Endothelial cell of hepatic sinusoid (primary cell): ENCODE measurements around the gene AK8.

Source experiments
- in situ Hi-C: cut with HindIII; loops from 2 replicates; pipeline ENCODE4 v1.10.0; 2017; ENCODE audit warnings: low sequenced_read_pairs

AK8 gene

DNA sequence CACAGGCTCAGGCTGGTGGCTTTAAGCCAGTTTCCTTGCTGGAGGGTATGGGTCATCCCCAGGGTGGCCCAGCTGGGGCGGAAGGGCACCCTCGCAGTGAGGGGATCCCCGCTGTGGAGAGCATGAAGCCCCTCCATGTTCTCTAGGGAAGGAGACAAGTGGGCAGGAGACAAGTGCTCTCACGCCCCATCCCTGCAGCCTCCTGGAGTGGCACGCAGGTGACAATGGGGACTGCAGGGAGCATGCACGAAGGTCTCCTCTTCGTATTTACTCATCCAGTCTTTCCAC lies 124.5 kb downstream of the AK8 start:
- in situ Hi-C loops: no loop called here

DNA sequence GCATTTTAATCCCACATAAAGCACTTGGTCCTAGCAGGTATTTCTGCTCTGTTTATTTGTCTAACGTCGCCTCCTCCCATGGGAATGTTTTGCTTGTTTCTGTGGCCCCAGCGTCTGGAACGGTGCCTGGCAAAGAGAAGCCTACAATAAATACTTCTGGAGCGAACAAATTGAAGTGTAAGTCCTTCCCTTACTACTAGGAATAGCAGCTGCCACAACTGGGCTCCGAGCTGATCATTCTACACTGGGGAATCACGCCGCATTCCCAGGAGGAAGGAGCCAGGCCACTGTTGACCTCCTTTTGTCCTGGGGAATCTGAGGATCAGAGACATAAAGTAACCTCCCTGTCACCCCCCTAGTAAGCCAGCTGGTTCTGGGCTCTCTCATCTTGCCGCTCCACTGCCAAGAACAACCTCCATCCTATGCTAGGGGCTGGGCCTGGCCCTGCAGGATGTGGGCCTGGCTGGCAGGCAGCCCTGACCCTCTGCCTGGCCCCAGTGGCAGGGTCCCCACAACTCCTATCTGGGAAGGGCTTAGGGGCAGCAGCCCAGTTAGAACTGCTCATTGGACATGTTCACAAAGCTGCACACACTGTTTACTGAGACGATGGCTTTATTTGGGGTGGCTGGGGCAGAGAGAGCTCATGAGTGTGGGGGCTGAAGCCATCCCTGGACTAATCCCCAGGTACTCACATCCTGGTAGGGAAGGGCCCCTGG lies 125.0 kb downstream of the AK8 start:
- in situ Hi-C loops: no loop called here

DNA sequence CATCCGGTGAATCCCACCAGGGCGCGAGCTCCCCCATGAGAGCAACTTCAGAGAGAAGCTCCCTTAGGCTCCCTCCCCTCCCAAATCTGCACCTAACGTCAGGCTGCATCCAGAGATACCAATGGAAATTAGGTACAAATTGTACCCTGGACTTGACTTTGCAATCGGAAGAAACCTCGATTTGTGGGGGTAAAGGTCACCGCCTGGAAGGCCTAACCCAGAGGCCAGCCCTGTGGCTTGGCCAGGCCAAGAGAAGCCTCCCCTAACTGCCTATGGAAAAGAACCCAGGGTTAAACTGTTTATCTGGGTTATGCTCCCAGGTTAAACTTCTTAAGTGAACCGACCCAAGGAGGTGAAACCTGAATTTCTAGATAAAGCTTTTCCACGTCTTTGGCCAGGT lies 127.4 kb downstream of the AK8 start:
- in situ Hi-C loops: no loop called here

GRCh38 chr9:132749306-132749705 lies 128.8 kb downstream of the AK8 start:
- in situ Hi-C loops: no loop called here

DNA sequence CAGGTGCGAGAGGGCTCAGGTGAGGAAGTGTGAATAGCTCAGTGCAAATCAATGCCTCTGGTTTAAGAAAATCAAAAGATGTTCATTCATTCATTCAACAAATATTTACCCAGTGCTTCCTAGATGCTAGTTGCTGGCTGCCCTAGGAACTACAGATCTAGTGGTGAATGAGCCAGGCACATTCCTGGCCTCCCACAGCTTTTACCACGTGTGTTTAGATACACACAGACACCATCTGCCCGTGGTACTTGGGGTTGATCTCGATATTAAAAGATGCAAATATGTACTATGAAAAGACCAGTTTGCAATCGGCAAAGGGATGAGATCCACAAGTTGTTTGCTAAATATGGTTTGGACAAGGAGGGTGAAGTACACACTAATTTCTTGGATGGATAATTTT lies 129.6 kb downstream of the AK8 start:
- in situ Hi-C loops: no loop called here

GRCh38 chr9:132745756-132746709 lies 132.1 kb downstream of the AK8 start:
- in situ Hi-C loops: no loop called here

DNA sequence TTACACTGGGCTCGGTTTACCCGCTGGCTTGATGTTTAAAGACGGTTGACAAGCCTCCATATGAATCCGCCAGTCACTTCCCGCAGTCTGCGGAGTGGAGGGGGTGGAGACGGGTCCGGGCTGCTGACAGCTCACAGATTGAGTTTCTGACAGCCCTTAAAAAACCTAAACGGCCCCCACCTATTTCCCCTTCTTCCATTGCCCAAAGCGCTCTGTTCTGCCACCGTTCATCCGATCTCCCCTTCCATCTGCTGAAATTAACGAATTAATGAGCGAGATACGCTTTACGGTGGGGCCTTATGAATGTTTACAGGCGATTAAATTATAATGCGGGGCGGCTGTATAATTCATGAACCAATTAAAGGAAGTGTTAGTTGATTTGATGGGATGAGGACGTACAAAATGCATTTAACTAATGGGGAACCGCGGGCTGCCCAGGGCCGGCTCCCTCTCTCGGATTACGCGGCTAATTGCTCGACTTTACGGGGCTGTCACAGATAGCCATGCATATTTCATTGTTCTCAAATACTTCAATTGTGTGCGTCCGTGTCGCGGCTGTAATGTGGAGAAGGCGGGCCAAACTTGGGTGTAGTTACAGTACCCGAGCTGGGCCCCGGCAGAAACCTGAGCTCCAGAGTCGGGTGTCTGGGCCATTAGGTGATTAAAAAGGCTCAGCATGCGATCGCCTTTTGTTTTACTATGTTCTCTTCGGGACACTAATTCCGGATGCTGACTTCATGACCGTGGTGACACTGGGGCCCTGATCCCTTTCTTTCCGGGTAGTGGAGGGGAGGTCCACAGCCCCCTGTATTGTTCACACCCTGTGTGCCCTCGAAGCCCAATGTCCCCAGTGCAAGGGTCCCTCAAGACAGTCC lies 133.0 kb downstream of the AK8 start:
- in situ Hi-C loops: no loop called here

DNA sequence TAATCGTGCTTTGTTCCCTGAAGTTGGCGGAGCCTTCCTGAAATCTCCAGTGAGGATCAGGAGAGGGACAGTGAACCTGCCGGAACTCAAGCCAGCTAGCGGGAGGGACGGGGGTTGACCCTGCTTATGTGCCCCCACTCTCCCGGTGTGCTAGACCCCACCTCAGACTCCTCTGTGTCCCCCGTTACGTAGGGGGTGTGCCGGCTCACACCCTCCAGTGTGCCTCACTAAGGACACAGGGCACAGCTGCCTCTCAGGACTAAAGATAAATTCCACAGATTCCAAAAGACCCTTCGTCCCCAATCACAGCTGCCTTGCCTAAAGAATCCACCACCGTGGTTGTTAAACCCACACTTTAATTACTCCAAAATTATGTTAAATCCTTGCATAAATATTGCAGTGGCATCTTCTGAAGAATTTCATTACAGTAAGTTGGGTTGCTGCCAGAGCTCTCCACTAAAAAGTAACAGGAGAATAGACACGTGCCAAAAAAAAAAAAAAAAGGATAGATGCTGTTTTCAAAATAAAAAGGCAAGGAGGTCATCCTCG lies 134.1 kb downstream of the AK8 start:
- in situ Hi-C loops: no loop called here

GRCh38 chr9:132742821-132743311 lies 135.2 kb downstream of the AK8 start:
- in situ Hi-C loops: no loop called here

- in situ Hi-C loops: no loop called here
Observed at GRCh38 chr9:132740526-132741309, 137.4 kb downstream of the AK8 start.

DNA sequence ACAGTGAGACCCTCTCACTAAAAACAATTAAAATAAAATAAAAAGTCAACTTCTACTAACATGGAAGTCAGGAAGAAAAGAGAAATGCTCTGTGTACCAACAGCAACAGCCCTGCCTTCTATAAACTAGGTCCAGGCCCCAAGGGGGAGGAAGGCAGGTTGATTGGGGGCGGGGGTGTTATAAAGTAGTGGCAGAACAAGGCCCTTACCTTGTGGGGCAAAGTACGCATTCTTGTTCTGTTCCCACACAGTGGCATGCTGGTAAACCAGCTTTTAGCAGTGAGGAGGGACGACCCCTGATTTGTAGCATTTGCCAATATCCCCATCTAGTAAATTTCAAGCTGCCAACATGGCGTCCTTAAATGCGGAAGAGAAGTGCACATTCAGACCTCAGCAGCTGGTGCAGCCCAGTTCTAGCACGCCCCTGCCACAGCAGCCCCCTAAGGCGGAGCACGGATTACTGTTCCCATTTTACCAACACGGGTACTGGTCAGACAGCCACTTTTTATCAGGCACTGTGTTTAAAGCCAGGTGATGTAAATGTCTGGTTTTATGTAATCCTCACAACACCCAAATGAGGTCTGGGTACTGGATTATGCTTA lies 138.3 kb downstream of the AK8 start:
- in situ Hi-C loops: no loop called here

- in situ Hi-C loops: no loop called here
Observed at GRCh38 chr9:132733260-132733815, 144.7 kb downstream of the AK8 start.

DNA sequence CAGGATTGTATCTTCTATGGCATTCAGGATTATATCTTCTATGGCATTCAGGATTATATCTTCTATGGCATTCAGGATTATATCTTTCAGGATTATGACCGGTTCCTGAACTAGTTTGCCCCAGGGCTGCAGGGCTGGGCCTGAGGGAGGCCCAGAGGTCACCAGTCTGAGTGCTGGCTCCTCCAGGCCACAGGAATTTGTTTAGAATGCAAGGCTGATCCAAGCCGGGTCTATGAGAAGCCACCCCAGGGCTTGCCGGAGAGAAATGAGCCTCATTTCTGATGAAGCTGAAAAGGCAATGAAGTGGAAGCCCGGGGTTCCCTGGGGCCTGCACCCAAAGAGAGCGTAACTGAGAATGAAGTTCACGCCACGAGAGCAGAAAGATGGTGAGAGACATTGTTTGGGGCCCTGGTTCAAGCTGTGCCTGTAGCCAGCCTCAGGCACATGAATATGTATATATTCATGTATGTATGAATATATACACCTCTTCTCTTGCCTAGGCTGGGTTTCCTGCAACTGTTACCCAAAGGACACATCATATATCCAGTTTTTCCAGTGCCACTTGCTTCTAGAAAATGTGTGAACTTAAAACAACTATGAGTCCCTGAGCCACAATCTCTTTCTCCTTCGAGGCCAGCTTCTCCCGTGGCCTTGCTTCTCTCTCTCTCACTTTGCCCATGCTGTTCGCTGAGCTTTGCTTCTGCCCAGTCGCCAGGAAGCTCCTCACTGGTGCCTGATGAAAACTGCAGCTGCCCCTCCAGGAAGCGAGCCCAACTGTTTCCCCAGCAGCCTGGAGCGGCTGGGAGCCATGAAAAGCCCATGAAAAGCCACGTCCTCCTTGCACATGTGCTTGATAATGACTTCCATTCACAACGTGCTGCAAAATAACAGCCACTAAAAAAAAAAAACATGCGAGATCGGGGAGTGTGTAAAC lies 145.5 kb downstream of the AK8 start:
- in situ Hi-C loops: no loop called here

DNA sequence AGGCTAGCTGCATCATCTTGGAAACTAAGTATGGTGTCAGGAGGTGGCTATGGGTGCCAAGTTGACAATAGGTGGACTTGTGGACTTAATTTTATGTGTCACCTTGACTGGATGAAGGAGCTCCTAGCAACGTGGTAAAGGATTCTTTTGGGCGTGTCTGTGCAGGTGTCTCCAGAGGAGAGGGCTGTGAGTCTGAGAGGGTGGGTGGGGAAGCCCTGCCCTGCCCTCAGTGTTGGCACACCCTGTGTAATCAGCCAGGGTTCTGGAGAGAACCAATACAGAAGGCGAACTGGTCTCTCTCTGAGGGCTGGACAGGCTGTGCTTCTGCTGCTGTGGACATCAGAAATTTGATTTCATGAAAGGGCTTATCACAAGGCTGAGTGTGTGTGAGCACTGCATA lies 146.9 kb downstream of the AK8 start:
- in situ Hi-C loops: no loop called here

DNA sequence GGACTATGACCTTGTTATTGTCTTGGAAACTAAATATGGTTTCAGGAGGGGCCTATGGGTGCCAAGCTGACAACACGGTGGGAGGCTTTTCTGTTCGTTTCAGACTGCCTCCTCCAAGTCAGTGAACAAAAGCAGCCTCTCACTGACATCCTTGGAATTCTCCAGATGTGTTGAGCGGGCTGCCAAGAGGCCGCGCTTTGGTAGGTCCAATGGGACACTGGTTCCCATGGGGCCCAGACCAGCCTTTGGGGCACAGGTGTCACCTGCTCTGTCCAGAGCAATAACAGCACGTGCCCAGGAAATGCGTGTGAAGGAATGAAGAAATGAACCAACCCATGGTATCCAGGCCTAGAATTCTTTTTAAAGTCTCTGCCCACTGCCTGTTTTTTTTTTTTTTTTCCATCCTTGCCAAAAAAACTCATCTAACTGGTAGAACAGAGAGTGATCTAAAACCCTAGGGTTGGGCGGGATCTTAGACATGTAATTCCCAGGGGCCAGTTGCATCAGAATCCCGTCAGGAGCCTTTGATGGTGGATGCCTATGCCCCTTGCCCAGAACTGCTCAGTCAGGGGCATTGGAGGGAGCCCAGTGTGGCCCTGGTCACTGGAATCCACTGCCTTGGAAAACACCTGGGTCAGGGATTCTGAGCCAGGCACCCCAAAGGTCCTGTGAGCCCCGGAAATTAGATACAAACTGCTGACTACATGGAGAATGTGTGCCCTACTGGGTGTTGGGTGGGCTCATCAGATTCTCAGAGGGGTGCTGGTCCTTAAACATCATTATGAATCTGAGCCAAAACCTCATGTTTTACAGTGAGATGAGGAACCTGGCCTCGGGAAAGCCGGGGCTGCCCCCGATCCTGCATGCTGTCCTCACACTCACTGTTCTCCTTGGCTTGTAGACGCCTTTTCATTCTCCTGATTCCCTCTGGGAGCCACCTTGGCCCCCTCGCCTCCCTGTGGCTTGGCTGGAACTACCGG lies 147.7 kb downstream of the AK8 start:
- in situ Hi-C loops: no loop called here

GRCh38 chr9:132729235-132729890 lies 148.7 kb downstream of the AK8 start:
- in situ Hi-C loops: no loop called here

DNA sequence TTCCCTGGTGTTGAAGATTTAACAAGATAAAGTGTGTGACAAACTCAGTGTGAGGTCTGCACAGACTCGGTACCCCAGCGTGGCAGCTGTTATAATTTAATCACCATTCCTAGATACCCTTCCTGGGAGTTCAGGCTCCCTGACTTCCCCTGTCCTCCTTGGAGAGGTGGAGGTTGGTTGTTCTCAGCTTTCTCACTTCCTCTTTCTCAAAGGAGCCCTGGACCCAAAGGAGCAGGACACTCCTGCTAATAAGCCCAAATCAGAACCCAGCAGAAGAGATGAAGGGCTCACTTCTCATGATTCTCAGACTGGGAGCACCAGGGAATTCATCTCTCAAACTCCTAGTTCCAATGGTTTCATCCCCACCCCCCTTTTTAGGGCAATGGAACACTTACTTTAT lies 149.6 kb downstream of the AK8 start:
- in situ Hi-C loops: no loop called here
